ENCODE results near the gene POLR2L. TPM values are rescaled to one million over a fixed set of nuclear protein-coding genes. Genes with fewer than 3 reads are reported as not detected.

Gene POLR2L
- polyA plus RNA-seq (ENCODE audit: insufficient read length in 12 of 12), result 100 to 1,000 TPM in 6 of 12 donors, 10 to 100 TPM in 5, not detected in 1; 78.8 to 121 (median 100) TPM
- long read RNA-seq, donor 1, transcript POLR2L-201 (2 exons, 892 nt), result major isoform, 176 of 598 reads
- long read RNA-seq, donor 1, partial matches to known transcripts, result 422 of 598 reads
- long read RNA-seq, donor 1, other reads (novel, unspliced or antisense), result 0 of 598 reads
- long read RNA-seq, donor 2, transcript POLR2L-201 (2 exons, 892 nt), result major isoform, 222 of 223 reads
- long read RNA-seq, donor 2, partial matches to known transcripts, result 0 of 223 reads
- long read RNA-seq, donor 2, other reads (novel, unspliced or antisense), result 0 of 223 reads
- long read RNA-seq, donor 3, transcript POLR2L-201 (2 exons, 892 nt), result major isoform, 101 of 248 reads
- long read RNA-seq, donor 3, partial matches to known transcripts, result 99 of 248 reads
- long read RNA-seq, donor 3, other reads (novel, unspliced or antisense), result 48 of 248 reads
- long read RNA-seq, donor 4, transcript POLR2L-201 (2 exons, 892 nt), result major isoform, 80 of 80 reads
- long read RNA-seq, donor 4, partial matches to known transcripts, result 0 of 80 reads
- long read RNA-seq, donor 4, other reads (novel, unspliced or antisense), result 0 of 80 reads
- long read RNA-seq, donor 5, result 0 reads
- long read RNA-seq, donor 6, transcript POLR2L-201 (2 exons, 892 nt), result major isoform, 149 of 172 reads
- long read RNA-seq, donor 6, partial matches to known transcripts, result 23 of 172 reads
- long read RNA-seq, donor 6, other reads (novel, unspliced or antisense), result 0 of 172 reads
- long read RNA-seq, donor 7, transcript POLR2L-201 (2 exons, 892 nt), result major isoform, 107 of 190 reads
- long read RNA-seq, donor 7, partial matches to known transcripts, result 55 of 190 reads
- long read RNA-seq, donor 7, other reads (novel, unspliced or antisense), result 28 of 190 reads
- long read RNA-seq, donor 8, transcript POLR2L-201 (2 exons, 892 nt), result major isoform, 196 of 526 reads
- long read RNA-seq, donor 8, partial matches to known transcripts, result 228 of 526 reads
- long read RNA-seq, donor 8, other reads (novel, unspliced or antisense), result 102 of 526 reads
- long read RNA-seq, donor 9, transcript POLR2L-201 (2 exons, 892 nt), result major isoform, 147 of 364 reads
- long read RNA-seq, donor 9, partial matches to known transcripts, result 156 of 364 reads
- long read RNA-seq, donor 9, other reads (novel, unspliced or antisense), result 61 of 364 reads
- long read RNA-seq, donor 10, transcript POLR2L-201 (2 exons, 892 nt), result major isoform, 142 of 149 reads
- long read RNA-seq, donor 10, partial matches to known transcripts, result 7 of 149 reads
- long read RNA-seq, donor 10, other reads (novel, unspliced or antisense), result 0 of 149 reads
- long read RNA-seq, donor 11, transcript POLR2L-201 (2 exons, 892 nt), result major isoform, 277 of 291 reads
- long read RNA-seq, donor 11, partial matches to known transcripts, result 14 of 291 reads
- long read RNA-seq, donor 11, other reads (novel, unspliced or antisense), result 0 of 291 reads

GRCh38 chr11:842370-843002, at the start of gene POLR2L, which contains the start of gene TSPAN4:
Gene POLR2L (minus strand): TSS chr11:842529. CDS start chr11:842508, 21 bp downstream.
Gene TSPAN4 (plus strand): TSS chr11:842852. CDS start chr11:850305, 7,453 bp downstream.
- DNase-seq, result peak; percentile 89

- DNase-seq, result no peak
These were observed 48.6 kb upstream of the POLR2L start for GRCh38 chr11:890794-891540.

- no peak for DNase-seq
These were observed 47.6 kb upstream of the POLR2L start for GRCh38 chr11:889687-890475.

- no peak for DNase-seq
These were observed 46.9 kb upstream of the POLR2L start for GRCh38 chr11:889257-889656.

- DNase-seq, result no peak
These were observed 46.2 kb upstream of the POLR2L start for GRCh38 chr11:888310-889212.

GRCh38 chr11:887589-887988, 45.3 kb upstream of the POLR2L start:
- no peak for DNase-seq

- no peak for DNase-seq
These were observed 44.2 kb upstream of the POLR2L start for GRCh38 chr11:886568-886967.

GRCh38 chr11:884578-885070, 42.3 kb upstream of the POLR2L start:
- DNase-seq, result no peak

GRCh38 chr11:883527-883926, 41.2 kb upstream of the POLR2L start:
- DNase-seq, result no peak

GRCh38 chr11:882596-882995, 40.3 kb upstream of the POLR2L start:
- DNase-seq, result no peak

- no peak for DNase-seq
These were observed 38.1 kb upstream of the POLR2L start for GRCh38 chr11:880447-880846.

GRCh38 chr11:877565-877964, 35.2 kb upstream of the POLR2L start:
- no peak for DNase-seq

- peak; percentile 45 for DNase-seq
These were observed 34.2 kb upstream of the POLR2L start for GRCh38 chr11:876545-876944.

GRCh38 chr11:875769-876301, 33.5 kb upstream of the POLR2L start:
- no peak for DNase-seq

- no peak for DNase-seq
These were observed 32.9 kb upstream of the POLR2L start for GRCh38 chr11:875203-875602.

GRCh38 chr11:873706-874105, 31.4 kb upstream of the POLR2L start:
- DNase-seq, result no peak

- DNase-seq, result no peak
These were observed 30.5 kb upstream of the POLR2L start for GRCh38 chr11:872799-873198.

GRCh38 chr11:871472-871871, 29.1 kb upstream of the POLR2L start:
- no peak for DNase-seq
